GM12878 (cell line): ENCODE results near the gene IL26. TPM values are rescaled to one million over a fixed set of nuclear protein-coding genes. Genes with fewer than 3 reads are reported as not detected.

ENCODE experiments used
- ATAC-seq: fragments of 200-7000 bp; cut with Tn5 transposase; 3 replicates; pipeline ENCODE4 v1.9.1; 2020; ENCODE audit warnings: mild to moderate bottlenecking, moderate library complexity
- BruUV-seq: library from RNA; stranded (reverse); fragments of 400-500 nt; replicated peaks from 2 replicates; lab custom pipeline; 2021; lab: Mats Ljungman, UMichigan
- CTCF ChIA-PET: fragments of 300-600 bp; sonication (Branson Sonifier 250); formaldehyde crosslinking; extraction: SDS; loops from one replicate; lab custom pipeline; 2021; ENCODE audit warnings: inconsistent platforms; lab: Yijun Ruan, JAX
- POLR2A ChIA-PET: fragments of 350-600 bp; formaldehyde crosslinking; extraction: SDS; loops from one replicate; lab custom pipeline; 2021; ENCODE audit warnings: inconsistent platforms; lab: Charles Lee
- RAD21 ChIA-PET: fragments of 300-600 bp; sonication (Branson Sonifier 250); formaldehyde crosslinking; loops from one replicate; lab custom pipeline; 2023; ENCODE audit warnings: antibody characterized with exemption; ENCODE audit not compliant: unreplicated experiment; lab: Charles Lee
- SMC1A ChIA-PET: fragments of 300-600 bp; sonication (Branson Sonifier 250); formaldehyde crosslinking; loops from one replicate; lab custom pipeline; 2023; ENCODE audit not compliant: unreplicated experiment, uncharacterized antibody; lab: Charles Lee
- DNase-seq: peaks from one replicate; pipeline ENCODE4 v3.0.0-alpha.2; 2011; ENCODE audit warnings: low read depth, low spot score
- FAIRE-seq: peaks from 3 replicates; lab custom pipeline; 2011; peaks lifted over from hg19 to GRCh38; lab: Jason Lieb, UNC
- H2AFZ ChIP-seq: 2 replicates; pipeline ENCODE4 v1.6.0; 2011; ENCODE audit warnings: low read depth, low read length, control low read depth; ENCODE audit not compliant: control insufficient read depth
- H3K27ac ChIP-seq: 2 replicates; pipeline ENCODE4 v1.5.1; 2011; ENCODE audit warnings: control low read depth; ENCODE audit not compliant: control insufficient read depth, insufficient read depth
- H3K27me3 ChIP-seq, 2 experiments: replicated peaks in 1 of 2; 2 replicates each; pipeline versions ENCODE4 v1.6.0 to v1.6.1; 2011; ENCODE audit warnings: low read length in 1 of 2; ENCODE audit not compliant: control insufficient read depth in 2 of 2, insufficient read depth in 2 of 2
- H3K36me3 ChIP-seq, 2 experiments: 2 replicates each; pipeline ENCODE4 v1.5.1; 2011; ENCODE audit warnings: low read length in 1 of 2; ENCODE audit not compliant: control insufficient read depth in 2 of 2, insufficient read depth in 2 of 2
- H3K4me1 ChIP-seq: 2 replicates; pipeline ENCODE4 v1.6.1; 2011; ENCODE audit warnings: mild to moderate bottlenecking, low read length, moderate library complexity, mixed read lengths; ENCODE audit not compliant: control insufficient read depth, insufficient read depth
- H3K4me2 ChIP-seq: 2 replicates; pipeline ENCODE4 v1.6.0; 2011; ENCODE audit warnings: control low read depth; ENCODE audit not compliant: control insufficient read depth, insufficient read depth
- H3K4me3 ChIP-seq: fragments of 200-600 bp; sonication (generic); 2 replicates; pipeline ENCODE4 v1.5.1; 2016
- H3K79me2 ChIP-seq: 2 replicates; pipeline ENCODE4 v1.6.0; 2011; ENCODE audit warnings: low read length; ENCODE audit not compliant: control insufficient read depth, insufficient read depth
- H3K9ac ChIP-seq: 2 replicates; pipeline ENCODE4 v1.8.0; 2011; ENCODE audit warnings: low read length, control low read depth, mixed read lengths; ENCODE audit not compliant: control insufficient read depth, insufficient read depth
- H3K9me3 ChIP-seq: replicated peaks from 3 replicates; pipeline ENCODE4 v1.5.1; 2011; ENCODE audit warnings: mild to moderate bottlenecking, low read length; ENCODE audit not compliant: control insufficient read depth, insufficient read depth
- H4K20me1 ChIP-seq: 2 replicates; pipeline ENCODE4 v1.6.0; 2011; ENCODE audit not compliant: control insufficient read depth, insufficient read depth
- BRCA1 ChIP-seq: IDR thresholded peaks from 2 replicates; pipeline ENCODE4 v1.6.1; 2011; ENCODE audit warnings: low read depth, low read length, improper control_type of control experiment
- CBX5 ChIP-seq: sonication (generic); IDR thresholded peaks from 2 replicates; pipeline ENCODE4 v1.6.1; 2016; ENCODE audit warnings: low read depth, moderate library complexity, mild to moderate bottlenecking, inconsistent platforms
- CHD2 ChIP-seq: IDR thresholded peaks from 2 replicates; pipeline ENCODE4 v1.6.1; 2011; ENCODE audit warnings: low read depth, low read length, improper control_type of control experiment, borderline replicate concordance
- CTCF ChIP-seq, 3 experiments: IDR thresholded peaks in 2 of 3; conservative IDR thresholded peaks in 1 of 3; 2 replicates each; pipeline ENCODE4 v1.5.1; 2011; ENCODE audit warnings: low read depth in 3 of 3, low read length in 3 of 3, mild to moderate bottlenecking in 3 of 3, control low read depth in 2 of 3, moderate library complexity in 2 of 3, inconsistent platforms in 1 of 3, mixed read lengths in 1 of 3; ENCODE audit not compliant: control insufficient read depth in 2 of 3, insufficient read depth in 1 of 3; ENCODE audit errors: extremely low read depth in 1 of 3
- ELK1 ChIP-seq: IDR thresholded peaks from 2 replicates; pipeline ENCODE4 v1.6.1; 2012; ENCODE audit warnings: low read depth, low read length, improper control_type of control experiment
- EZH2 ChIP-seq: IDR thresholded peaks from 2 replicates; pipeline ENCODE4 v1.6.1; 2012; ENCODE audit warnings: low read depth, mild to moderate bottlenecking, control low read depth, inconsistent platforms, low read length, borderline replicate concordance; ENCODE audit not compliant: control insufficient read depth
- HCFC1 ChIP-seq: fragments of 150-350 bp; IDR thresholded peaks from 2 replicates; pipeline ENCODE4 v1.6.1; 2014; ENCODE audit warnings: low read length
- JUND ChIP-seq: IDR thresholded peaks from 2 replicates; pipeline ENCODE4 v1.6.1; 2012; ENCODE audit warnings: low read depth, mild to moderate bottlenecking, low read length, improper control_type of control experiment, moderate library complexity
- KDM1A ChIP-seq: fragments of 200-600 bp; sonication (generic); IDR thresholded peaks from 2 replicates; pipeline ENCODE4 v1.6.1; 2016; ENCODE audit warnings: borderline replicate concordance
- MYB ChIP-seq: fragments of 150-350 bp; IDR thresholded peaks from 2 replicates; pipeline ENCODE4 v1.6.1; 2014; ENCODE audit warnings: mild to moderate bottlenecking, low read depth, low read length, borderline replicate concordance
- PAX5 ChIP-seq: IDR thresholded peaks from 2 replicates; pipeline ENCODE4 v1.6.1; 2011; ENCODE audit warnings: low read depth, low read length, borderline replicate concordance
- RELA ChIP-seq: fragments of 450-650 bp; IDR thresholded peaks from 2 replicates; pipeline ENCODE4 v1.8.0; 2014; ENCODE audit warnings: borderline replicate concordance; ENCODE audit not compliant: partially characterized antibody
- RUNX3 ChIP-seq: IDR thresholded peaks from 2 replicates; pipeline ENCODE4 v1.6.1; 2012; ENCODE audit warnings: low read length, inconsistent platforms
- SIX5 ChIP-seq: IDR thresholded peaks from 2 replicates; pipeline ENCODE4 v1.6.1; 2011; ENCODE audit warnings: mild to moderate bottlenecking, low read depth, low read length, moderate library complexity; ENCODE audit not compliant: severe bottlenecking
- in situ Hi-C: fragments of 300-500 bp; cut with MboI; formaldehyde crosslinking; loops from 9 replicates; pipeline ENCODE4 v1.14.3; 2018; ENCODE audit warnings: mixed read lengths
- intact Hi-C: fragments of 100-400 bp; cut with micrococcal nuclease; formaldehyde crosslinking; loops from one replicate; pipeline ENCODE4 v1.14.2; 2022; ENCODE audit not compliant: unreplicated experiment
- polyA plus RNA-seq, 11 experiments: library from polyadenylated mRNA; depleted of rRNA in 4 of 11; unstranded in 6 of 11; stranded (reverse) in 5 of 11; fragments of >200 nt; fragmentation: Nextera tagmentation in 4 of 11; fragmentation: Illumina TruSeq in 1 of 11; extraction: Ambion mirVana in 4 of 11; extraction: Trizol in 1 of 11; gene quantifications; 1 replicate in 1 of 11; 2 replicates in 10 of 11; pipeline versions ENCODE4 v1.2.1 to v1.2.3, GENCODE V29; 2011 to 2016; ENCODE audit warnings: inconsistent platforms in 2 of 11, missing spikeins in 2 of 11, low read depth in 1 of 11
- total RNA-seq, 4 experiments: library from RNA; depleted of rRNA in 3 of 4; stranded (reverse); fragments of >200 nt in 3 of 4; fragmentation: Illumina TruSeq in 1 of 4; extraction: Trizol in 1 of 4; gene quantifications; 2 replicates each; pipeline versions ENCODE4 v1.2.1 to v1.2.3, GENCODE V29; 2013 to 2021
- TF ChIP-seq, protein P1 (sequence below): fragments of 450-650 bp; IDR thresholded peaks from 2 replicates; pipeline ENCODE4 v1.6.1; 2017; ENCODE audit warnings: mild to moderate bottlenecking
- TF ChIP-seq, protein P2 (sequence below): IDR thresholded peaks from 2 replicates; pipeline ENCODE4 v1.6.1; 2012; ENCODE audit warnings: low read depth, low read length, improper control_type of control experiment
- TF ChIP-seq, protein P3 (sequence below): fragments of 450-650 bp; conservative IDR thresholded peaks from 2 replicates; pipeline ENCODE4 v1.6.1; 2017; ENCODE audit warnings: mild to moderate bottlenecking, moderate library complexity

IL26 gene
- total and polyA plus RNA-seq, 10 of the 15 experiments (the other 5 are each of a cell fraction or from before 2014, with no cell fraction given): not detected

DNA sequence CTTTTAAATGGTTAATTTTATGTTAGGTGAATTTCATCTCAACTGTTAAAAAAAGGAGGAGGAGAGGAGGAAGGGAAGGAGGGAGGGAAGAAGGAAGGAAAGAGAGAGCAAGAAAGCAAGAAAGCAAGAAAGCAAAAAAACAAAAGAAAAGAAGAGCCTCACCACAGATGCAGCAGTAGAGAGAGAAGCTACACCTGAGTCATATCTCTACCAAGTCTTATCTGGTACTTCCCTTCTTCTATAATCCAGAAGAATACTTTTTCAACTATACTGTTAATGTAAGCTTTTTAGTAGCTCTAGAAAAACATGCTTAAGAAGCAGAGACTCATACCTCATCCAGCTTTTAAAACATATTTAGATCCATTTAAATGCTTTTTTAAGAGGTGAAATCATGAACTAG, 5.6 kb upstream of the IL26 start:
- ChIA-PET RAD21 (interaction anchor here (0.6 to 2.0 kb wide), 4 partner anchors 8 to 420 kb away, joined by 3 to 9 read pairs (median 4); no protein-coding TSS in a partner anchor), POLR2A (interaction anchor here (0.6 kb wide), 1 partner anchor 278 kb away, joined by 3 read pairs; no protein-coding TSS in a partner anchor), SMC1A (interaction anchor here (0.5 to 4.2 kb wide), 9 partner anchors 8 to 608 kb away, joined by 3 to 35 read pairs (median 3); no protein-coding TSS in a partner anchor), CTCF (interaction anchor here (0.8 to 3.5 kb wide), 7 partner anchors 8 to 267 kb away, joined by 3 to 31 read pairs (median 6); no protein-coding TSS in a partner anchor)
- intact Hi-C loops (no loop called here), in situ Hi-C loops (loop anchor here (5.0 kb wide), 1 partner anchor 81 kb away; no protein-coding TSS in a partner anchor)
- H3K4me1 ChIP-seq: peaks cover 2% of the 10 kb centered on the region; the same call in 1 of the 2 replicates
- H2AFZ ChIP-seq: no peak overlapping the region
- H3K9me3 ChIP-seq: no peaks in the 10 kb centered on the region
- no peak overlapping the region for H3K27ac ChIP-seq
- no peak overlapping the region for H3K9ac ChIP-seq
- FAIRE-seq (peak; percentile 75), DNase-seq (no peak), ATAC-seq (peak; percentile 70)
- H3K4me3 ChIP-seq: no peak overlapping the region
- no peak overlapping the region for H3K4me2 ChIP-seq
- no peaks in the 10 kb centered on the region for H3K79me2 ChIP-seq
- BruUV-seq: no TSS peak
- no peaks in the 10 kb centered on the region for H3K27me3 ChIP-seq
- H3K36me3 ChIP-seq: no peaks in the 10 kb centered on the region
- no peaks in the 10 kb centered on the region for H4K20me1 ChIP-seq
- TF ChIP-seq PAX5 (no peak), CBX5 (no peak), KDM1A (no peak), ELK1 (no peak), JUND (no peak), CTCF (IDR thresholded peaks at IDR 0.05 in 2 of 3, conservative IDR thresholded peaks at IDR 0.05 in 1 of 3; ENCODE audit: control insufficient read depth in 2 of 3, extremely low read depth in 1 of 3, insufficient read depth in 1 of 3, low read depth in 3 of 3, low read length in 3 of 3) (no peak), BRCA1 (no peak), EZH2 (no peak), CHD2 (no peak), HCFC1 (no peak), MYB (no peak), SIX5 (no peak), RELA (no peak), RUNX3 (no peak)
- TF ChIP-seq, protein P1, sequence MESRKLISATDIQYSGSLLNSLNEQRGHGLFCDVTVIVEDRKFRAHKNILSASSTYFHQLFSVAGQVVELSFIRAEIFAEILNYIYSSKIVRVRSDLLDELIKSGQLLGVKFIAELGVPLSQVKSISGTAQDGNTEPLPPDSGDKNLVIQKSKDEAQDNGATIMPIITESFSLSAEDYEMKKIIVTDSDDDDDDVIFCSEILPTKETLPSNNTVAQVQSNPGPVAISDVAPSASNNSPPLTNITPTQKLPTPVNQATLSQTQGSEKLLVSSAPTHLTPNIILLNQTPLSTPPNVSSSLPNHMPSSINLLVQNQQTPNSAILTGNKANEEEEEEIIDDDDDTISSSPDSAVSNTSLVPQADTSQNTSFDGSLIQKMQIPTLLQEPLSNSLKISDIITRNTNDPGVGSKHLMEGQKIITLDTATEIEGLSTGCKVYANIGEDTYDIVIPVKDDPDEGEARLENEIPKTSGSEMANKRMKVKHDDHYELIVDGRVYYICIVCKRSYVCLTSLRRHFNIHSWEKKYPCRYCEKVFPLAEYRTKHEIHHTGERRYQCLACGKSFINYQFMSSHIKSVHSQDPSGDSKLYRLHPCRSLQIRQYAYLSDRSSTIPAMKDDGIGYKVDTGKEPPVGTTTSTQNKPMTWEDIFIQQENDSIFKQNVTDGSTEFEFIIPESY: no peak
- TF ChIP-seq, protein P2, sequence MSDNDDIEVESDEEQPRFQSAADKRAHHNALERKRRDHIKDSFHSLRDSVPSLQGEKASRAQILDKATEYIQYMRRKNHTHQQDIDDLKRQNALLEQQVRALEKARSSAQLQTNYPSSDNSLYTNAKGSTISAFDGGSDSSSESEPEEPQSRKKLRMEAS: no peak
- TF ChIP-seq, protein P3, sequence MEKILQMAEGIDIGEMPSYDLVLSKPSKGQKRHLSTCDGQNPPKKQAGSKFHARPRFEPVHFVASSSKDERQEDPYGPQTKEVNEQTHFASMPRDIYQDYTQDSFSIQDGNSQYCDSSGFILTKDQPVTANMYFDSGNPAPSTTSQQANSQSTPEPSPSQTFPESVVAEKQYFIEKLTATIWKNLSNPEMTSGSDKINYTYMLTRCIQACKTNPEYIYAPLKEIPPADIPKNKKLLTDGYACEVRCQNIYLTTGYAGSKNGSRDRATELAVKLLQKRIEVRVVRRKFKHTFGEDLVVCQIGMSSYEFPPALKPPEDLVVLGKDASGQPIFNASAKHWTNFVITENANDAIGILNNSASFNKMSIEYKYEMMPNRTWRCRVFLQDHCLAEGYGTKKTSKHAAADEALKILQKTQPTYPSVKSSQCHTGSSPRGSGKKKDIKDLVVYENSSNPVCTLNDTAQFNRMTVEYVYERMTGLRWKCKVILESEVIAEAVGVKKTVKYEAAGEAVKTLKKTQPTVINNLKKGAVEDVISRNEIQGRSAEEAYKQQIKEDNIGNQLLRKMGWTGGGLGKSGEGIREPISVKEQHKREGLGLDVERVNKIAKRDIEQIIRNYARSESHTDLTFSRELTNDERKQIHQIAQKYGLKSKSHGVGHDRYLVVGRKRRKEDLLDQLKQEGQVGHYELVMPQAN: no peak
